Umbilical cord (tissue), 2 donors: ENCODE measurements around the gene TDP1. TPM values are rescaled to one million over a fixed set of nuclear protein-coding genes. Genes with fewer than 3 reads are reported as not detected.

ENCODE experiments used
- DNase-seq: peaks from one replicate; pipeline ENCODE4 v3.0.0-alpha.2; 2015; ENCODE audit warnings: low spot score
- total RNA-seq: library from RNA; depleted of rRNA; stranded (reverse); fragments of >200 nt; gene quantifications from one replicate; pipeline ENCODE4 v1.2.3, GENCODE V29; 2014; ENCODE audit warnings: low replicate concordance; ENCODE audit not compliant: insufficient read depth

TDP1 gene
- total RNA-seq, 1 donor from 2014 or later, result 24.1 TPM

GRCh38 chr14:89941830-89942377, 13.8 kb upstream of the TDP1 start:
- no peak for DNase-seq

- DNase-seq, result no peak
These were observed 8.4 kb upstream of the TDP1 start for GRCh38 chr14:89947344-89947743.

- DNase-seq, result no peak
These were observed 3.2 kb upstream of the TDP1 start for GRCh38 chr14:89952576-89952975.

- no peak for DNase-seq
These were observed 2.1 kb upstream of the TDP1 start for GRCh38 chr14:89953602-89954001.

GRCh38 chr14:89954070-89955021, 1.4 kb upstream of the TDP1 start, which contains the start of gene EFCAB11:
EFCAB11 (minus strand) TSS chr14:89954730; CDS start chr14:89954660, 70 bp downstream.
- peak; percentile 100 for DNase-seq

GRCh38 chr14:89955022-89955744, 544 bp upstream of the TDP1 start:
- no peak for DNase-seq

GRCh38 chr14:89956661-89957009, 908 bp downstream of the TDP1 start:
- DNase-seq, result no peak

- DNase-seq, result no peak
These were observed 1.6 kb downstream of the TDP1 start for GRCh38 chr14:89957376-89957775.

- DNase-seq, result no peak
These were observed 2.1 kb downstream of the TDP1 start for GRCh38 chr14:89957791-89958190.

GRCh38 chr14:89958966-89959365, 3.2 kb downstream of the TDP1 start:
- DNase-seq, result peak; percentile 39

- DNase-seq, result no peak
These were observed 4.2 kb downstream of the TDP1 start for GRCh38 chr14:89959853-89960445.

- DNase-seq, result no peak
These were observed 5.2 kb downstream of the TDP1 start for GRCh38 chr14:89960914-89961313.

- no peak for DNase-seq
These were observed 7.7 kb downstream of the TDP1 start for GRCh38 chr14:89963288-89963978.

- DNase-seq, result no peak
These were observed 10.1 kb downstream of the TDP1 start for GRCh38 chr14:89965839-89966238.

- DNase-seq, result peak; percentile 72
These were observed 17.6 kb downstream of the TDP1 start for GRCh38 chr14:89973234-89973823.

GRCh38 chr14:89977668-89978067, 21.9 kb downstream of the TDP1 start:
- DNase-seq, result no peak

GRCh38 chr14:89978656-89979055, 22.9 kb downstream of the TDP1 start:
- no peak for DNase-seq

- DNase-seq, result no peak
These were observed 27.6 kb downstream of the TDP1 start for GRCh38 chr14:89983375-89983774.

- no peak for DNase-seq
These were observed 30.9 kb downstream of the TDP1 start for GRCh38 chr14:89986462-89987160.

- DNase-seq, result no peak
These were observed 31.4 kb downstream of the TDP1 start for GRCh38 chr14:89987161-89987475.

GRCh38 chr14:89988787-89989186, 33.1 kb downstream of the TDP1 start:
- no peak for DNase-seq
